Activated B cell treated with CpG ODN at 0.5 μM for 24 hours (primary cell): ENCODE results near the gene HNRNPK. TPM values are rescaled to one million over a fixed set of nuclear protein-coding genes. Genes with fewer than 3 reads are reported as not detected.

Experiments used
- ATAC-seq: fragments of 200-7000 bp; cut with Tn5 transposase; one replicate; pipeline ENCODE4 v1.10.0; 2021; ENCODE audit warnings: low read depth, mild to moderate bottlenecking, moderate library complexity
- CTCF ChIA-PET: fragments of 350-600 bp; sonication (Branson Sonifier 250); formaldehyde crosslinking; loops from one replicate; lab custom pipeline; 2021; ENCODE audit warnings: antibody characterized with exemption; lab: Charles Lee
- POLR2A ChIA-PET: fragments of 350-600 bp; sonication (Branson Sonifier 250); formaldehyde crosslinking; loops from one replicate; lab custom pipeline; 2021; ENCODE audit warnings: antibody characterized with exemption; lab: Charles Lee
- DNase-seq: peaks from one replicate; pipeline ENCODE4 v3.0.0; 2022
- H3K27ac Mint-ChIP-seq: one replicate; pipeline ENCODE4 v1.8.0; 2020; ENCODE audit warnings: mixed read lengths
- H3K27me3 Mint-ChIP-seq: one replicate; pipeline ENCODE4 v1.8.0; 2021; ENCODE audit warnings: mixed read lengths
- H3K36me3 Mint-ChIP-seq: one replicate; pipeline ENCODE4 v1.8.0; 2021; ENCODE audit warnings: low read depth, mixed read lengths
- H3K4me1 Mint-ChIP-seq: one replicate; pipeline ENCODE4 v1.8.0; 2021; ENCODE audit warnings: mixed read lengths
- H3K4me3 Mint-ChIP-seq: one replicate; pipeline ENCODE4 v1.8.0; 2020; ENCODE audit warnings: mild to moderate bottlenecking, mixed read lengths
- H3K9me3 Mint-ChIP-seq: one replicate; pipeline ENCODE4 v1.8.0; 2020; ENCODE audit warnings: mixed read lengths
- intact Hi-C: fragments of 100-400 bp; cut with micrococcal nuclease; formaldehyde crosslinking; loops from one replicate; pipeline ENCODE4 v1.15.1; 2024
- total RNA-seq: library from RNA; stranded (reverse); gene quantifications from 2 replicates; pipeline ENCODE4 v1.2.3, GENCODE V29; 2022
- TF ChIP-seq, protein P1 (sequence below): fragments of 200-600 bp; IDR thresholded peaks from one replicate; pipeline ENCODE4 v1.8.0; 2022; ENCODE audit warnings: antibody characterized with exemption, mild to moderate bottlenecking

HNRNPK gene
- total RNA-seq, 1 donor from 2014 or later: 645 TPM

DNA sequence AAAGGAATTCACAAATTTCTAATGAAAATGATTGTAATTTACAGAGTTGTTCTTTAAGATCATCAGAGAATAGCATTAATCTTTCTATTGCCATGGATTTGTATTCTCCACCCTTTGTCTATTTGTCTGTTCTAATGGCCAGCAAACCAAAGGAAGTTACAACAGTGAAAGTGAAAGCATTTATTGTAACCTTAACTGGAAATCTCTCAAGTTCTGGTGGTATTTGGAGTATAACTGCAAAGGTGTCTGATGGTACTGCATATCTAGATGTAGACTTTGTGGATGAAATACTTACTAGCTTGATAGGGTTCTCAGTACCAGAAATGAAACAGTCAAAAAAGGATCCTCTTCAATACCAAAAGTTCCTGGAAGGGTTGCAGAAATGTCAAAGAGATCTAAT lies 22.3 kb upstream of the HNRNPK start:
- H3K4me3 Mint-ChIP-seq: no peak overlapping the region
- peaks cover 13% of the 10 kb centered on the region for H3K4me1 Mint-ChIP-seq
- no peak for DNase-seq
- ATAC-seq: no peak
- H3K27ac Mint-ChIP-seq: no peak overlapping the region
- POLR2A ChIA-PET: no interaction called here
- H3K36me3 Mint-ChIP-seq: peaks cover 15% of the 10 kb centered on the region
- H3K9me3 Mint-ChIP-seq: peaks cover under 1% of the 10 kb centered on the region
- CTCF ChIA-PET: interaction anchor here (1.0 kb wide), 1 partner anchor 23 kb away, joined by 3 read pairs; the partner anchor contains the start of gene HNRNPK
- intact Hi-C loops: no loop called here
- no peaks in the 10 kb centered on the region for H3K27me3 Mint-ChIP-seq
- TF ChIP-seq, protein P1, sequence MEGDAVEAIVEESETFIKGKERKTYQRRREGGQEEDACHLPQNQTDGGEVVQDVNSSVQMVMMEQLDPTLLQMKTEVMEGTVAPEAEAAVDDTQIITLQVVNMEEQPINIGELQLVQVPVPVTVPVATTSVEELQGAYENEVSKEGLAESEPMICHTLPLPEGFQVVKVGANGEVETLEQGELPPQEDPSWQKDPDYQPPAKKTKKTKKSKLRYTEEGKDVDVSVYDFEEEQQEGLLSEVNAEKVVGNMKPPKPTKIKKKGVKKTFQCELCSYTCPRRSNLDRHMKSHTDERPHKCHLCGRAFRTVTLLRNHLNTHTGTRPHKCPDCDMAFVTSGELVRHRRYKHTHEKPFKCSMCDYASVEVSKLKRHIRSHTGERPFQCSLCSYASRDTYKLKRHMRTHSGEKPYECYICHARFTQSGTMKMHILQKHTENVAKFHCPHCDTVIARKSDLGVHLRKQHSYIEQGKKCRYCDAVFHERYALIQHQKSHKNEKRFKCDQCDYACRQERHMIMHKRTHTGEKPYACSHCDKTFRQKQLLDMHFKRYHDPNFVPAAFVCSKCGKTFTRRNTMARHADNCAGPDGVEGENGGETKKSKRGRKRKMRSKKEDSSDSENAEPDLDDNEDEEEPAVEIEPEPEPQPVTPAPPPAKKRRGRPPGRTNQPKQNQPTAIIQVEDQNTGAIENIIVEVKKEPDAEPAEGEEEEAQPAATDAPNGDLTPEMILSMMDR: no peak

DNA sequence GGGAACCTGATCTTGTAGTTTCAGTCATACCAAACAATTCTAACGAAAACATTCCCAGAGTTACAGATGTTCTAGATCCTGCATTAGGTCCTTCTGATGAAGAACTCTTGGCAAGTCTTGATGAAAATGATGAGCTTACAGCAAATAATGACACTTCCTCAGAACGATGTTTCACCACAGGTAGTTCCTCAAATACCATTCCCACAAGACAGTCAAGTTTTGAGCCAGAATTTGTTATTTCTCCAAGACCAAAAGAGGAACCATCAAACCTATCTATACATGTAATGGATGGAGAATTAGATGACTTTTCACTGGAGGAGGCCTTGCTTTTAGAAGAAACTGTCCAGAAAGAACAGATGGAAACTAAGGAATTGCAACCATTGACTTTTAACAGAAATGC lies 21.6 kb upstream of the HNRNPK start:
- H3K36me3 Mint-ChIP-seq: peaks cover 15% of the 10 kb centered on the region
- intact Hi-C loops: no loop called here
- no peak overlapping the region for H3K27ac Mint-ChIP-seq
- H3K27me3 Mint-ChIP-seq: no peaks in the 10 kb centered on the region
- H3K4me3 Mint-ChIP-seq: no peak overlapping the region
- TF ChIP-seq, protein P1: no peak
- ChIA-PET CTCF (no interaction called here), POLR2A (interaction anchor here (1.3 kb wide), 1 partner anchor 21 kb away, joined by 4 read pairs; the partner anchor contains the start of gene RMI1)
- H3K9me3 Mint-ChIP-seq: no peaks in the 10 kb centered on the region
- DNase-seq: no peak
- peaks cover 13% of the 10 kb centered on the region for H3K4me1 Mint-ChIP-seq
- no peak for ATAC-seq

DNA sequence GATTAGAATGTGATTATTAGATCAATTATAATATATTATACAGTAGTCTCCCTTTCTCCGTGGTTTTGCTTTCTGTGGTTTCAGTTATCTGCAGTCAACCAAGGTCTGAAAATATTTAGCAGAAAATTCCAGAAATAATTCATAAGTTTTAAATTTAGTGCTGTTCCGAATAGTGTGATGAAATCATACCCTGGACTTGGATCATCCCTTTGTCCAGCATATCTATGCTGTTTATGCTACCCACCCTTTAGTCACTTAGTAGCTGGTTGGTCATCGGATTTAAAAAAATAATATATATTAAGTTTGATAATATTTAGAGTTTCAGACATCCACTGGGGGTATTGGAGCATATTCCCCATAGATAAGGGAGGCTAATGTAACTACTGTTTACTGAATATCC lies 20.2 kb upstream of the HNRNPK start:
- ATAC-seq: no peak
- no peak for DNase-seq
- H3K27ac Mint-ChIP-seq: no peak overlapping the region
- intact Hi-C loops: no loop called here
- ChIA-PET POLR2A (no interaction called here), CTCF (no interaction called here)
- peaks cover 13% of the 10 kb centered on the region for H3K4me1 Mint-ChIP-seq
- H3K27me3 Mint-ChIP-seq: no peaks in the 10 kb centered on the region
- H3K4me3 Mint-ChIP-seq: no peak overlapping the region
- TF ChIP-seq, protein P1: no peak
- H3K9me3 Mint-ChIP-seq: no peaks in the 10 kb centered on the region
- H3K36me3 Mint-ChIP-seq: peaks cover 15% of the 10 kb centered on the region

DNA sequence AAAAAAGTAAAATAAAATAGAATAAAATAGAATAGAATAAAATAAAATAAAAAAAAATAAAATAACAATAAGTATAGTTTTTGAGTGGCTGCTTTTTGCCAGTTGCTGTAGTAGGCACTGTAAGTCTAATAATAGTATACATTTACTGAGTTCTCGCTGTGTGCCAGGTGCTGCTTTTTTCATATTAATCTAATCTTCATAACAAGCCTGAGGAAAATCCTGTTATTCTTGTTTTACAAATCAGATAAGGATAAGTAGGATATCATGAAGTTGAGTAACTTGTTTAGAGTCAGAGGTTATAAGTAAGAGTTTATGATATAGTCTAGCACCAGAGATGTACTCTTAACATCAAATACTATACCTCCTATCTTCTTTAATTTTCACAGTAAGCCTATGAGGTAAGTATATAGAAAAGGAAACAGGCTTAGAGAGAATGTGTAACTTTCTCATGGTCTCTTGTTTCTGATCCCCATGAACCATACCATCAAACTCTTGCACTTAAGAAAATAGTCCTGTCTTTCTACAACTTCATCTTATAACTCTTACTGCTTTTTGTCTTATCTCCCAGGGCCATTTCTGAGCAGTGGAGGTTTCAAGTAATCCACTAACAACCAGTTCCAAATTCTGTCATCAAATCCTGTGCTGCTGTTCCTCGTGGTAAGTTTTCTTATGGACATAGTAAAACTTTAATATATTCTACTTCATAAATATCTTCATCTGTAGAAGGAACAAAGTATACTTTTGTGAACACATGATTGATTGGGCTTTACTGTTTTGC lies 19.3 kb upstream of the HNRNPK start:
- ChIA-PET POLR2A (interaction anchor here (0.8 kb wide), 1 partner anchor 19 kb away, joined by 3 read pairs; the partner anchor contains the start of genes HNRNPK and RMI1), CTCF (no interaction called here)
- Mint-ChIP-seq H3K36me3 (peaks cover 15% of the 10 kb centered on the region), H3K27ac (no peak overlapping the region), H3K27me3 (no peaks in the 10 kb centered on the region), H3K9me3 (no peaks in the 10 kb centered on the region), H3K4me3 (no peak overlapping the region), H3K4me1 (peaks cover 13% of the 10 kb centered on the region)
- intact Hi-C loops: no loop called here
- ATAC-seq (no peak), DNase-seq (no peak)
- TF ChIP-seq, protein P1: no peak

DNA sequence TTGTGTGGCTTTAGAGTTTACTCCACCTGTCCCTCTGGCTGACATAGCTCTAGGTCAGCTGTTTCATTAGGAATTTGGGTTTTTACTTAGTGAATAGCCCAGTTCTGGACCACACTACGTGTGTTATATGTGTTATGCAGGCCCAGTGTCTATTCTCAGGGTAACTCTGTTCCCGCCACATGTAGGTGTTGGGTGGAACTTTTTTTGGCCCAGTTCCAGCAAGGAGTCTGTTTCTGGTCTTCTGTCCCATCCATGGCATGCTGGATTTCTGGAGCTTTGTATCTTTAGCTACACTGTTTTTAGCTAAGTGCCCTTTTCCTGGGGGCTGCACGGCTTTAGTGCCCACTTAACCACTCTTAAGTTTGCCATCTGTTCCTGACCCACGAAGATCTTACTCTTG lies 16.1 kb upstream of the HNRNPK start:
- no peak for ATAC-seq
- intact Hi-C loops: no loop called here
- Mint-ChIP-seq H3K4me1 (no peaks in the 10 kb centered on the region), H3K27ac (no peak overlapping the region), H3K9me3 (no peaks in the 10 kb centered on the region), H3K4me3 (no peak overlapping the region), H3K36me3 (peaks cover 9% of the 10 kb centered on the region), H3K27me3 (no peaks in the 10 kb centered on the region)
- ChIA-PET POLR2A (no interaction called here), CTCF (no interaction called here)
- TF ChIP-seq, protein P1: no peak
- no peak for DNase-seq
